HG03064 (cell line): Measurements from ENCODE around the gene HOXD3.

ENCODE experiments used
- ATAC-seq: cut with Tn5 transposase; IDR thresholded peaks from one replicate; pipeline ENCODE4 v1.9.1; 2021; ENCODE audit warnings: low read depth; ENCODE audit not compliant: unreplicated experiment

HOXD3 gene

DNA sequence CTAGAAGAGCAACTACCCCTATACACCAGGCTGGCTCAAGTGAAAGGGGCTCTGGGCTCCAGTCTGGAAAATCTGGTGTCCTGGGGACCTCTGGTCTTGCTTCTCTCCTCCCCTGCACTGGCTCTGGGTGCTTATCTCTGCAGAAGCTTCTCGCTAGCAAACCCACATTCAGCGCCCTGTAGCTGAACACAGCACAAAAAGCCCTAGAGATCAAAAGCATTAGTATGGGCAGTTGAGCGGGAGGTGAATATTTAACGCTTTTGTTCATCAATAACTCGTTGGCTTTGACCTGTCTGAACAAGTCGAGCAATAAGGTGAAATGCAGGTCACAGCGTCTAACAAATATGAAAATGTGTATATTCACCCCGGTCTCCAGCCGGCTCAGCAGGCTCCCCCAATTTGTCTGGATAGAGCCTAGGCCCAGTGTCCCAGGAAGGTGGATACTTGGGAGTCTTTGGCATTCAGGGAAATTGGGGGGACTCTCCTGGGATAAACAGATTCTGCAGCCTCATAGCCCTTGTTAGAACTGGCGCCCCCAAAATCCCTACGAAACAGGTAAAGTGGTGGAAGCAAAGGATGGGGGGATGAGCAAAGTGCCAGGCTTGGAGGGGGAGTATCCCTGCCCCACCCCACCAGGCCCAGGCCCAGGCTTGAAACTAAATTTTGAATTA is 8.2 kb upstream of the HOXD3 start:
- no peak for ATAC-seq

DNA sequence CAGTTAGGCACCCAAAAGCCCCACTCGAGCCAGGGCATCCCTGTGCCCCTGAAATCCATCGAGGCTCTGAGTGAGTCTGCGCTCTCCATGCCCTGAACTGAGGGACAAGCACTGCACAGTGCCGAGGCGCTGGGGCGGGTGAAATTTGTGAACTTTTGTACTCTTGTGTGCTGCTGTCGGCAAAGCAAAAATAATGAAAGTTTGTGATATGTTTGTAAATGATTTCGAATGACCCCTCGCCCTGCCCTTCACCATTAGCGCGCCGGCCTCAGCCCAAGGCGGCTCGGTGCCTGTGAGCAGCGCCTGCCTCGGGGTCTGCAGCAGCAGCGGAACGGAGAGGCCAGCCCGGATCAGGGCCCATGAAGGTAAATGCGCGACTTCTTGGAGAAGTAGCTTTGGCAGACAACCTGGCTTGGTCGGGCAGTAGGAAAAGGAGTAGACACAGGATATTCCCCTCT is 7.6 kb upstream of the HOXD3 start:
- ATAC-seq, result no peak

DNA sequence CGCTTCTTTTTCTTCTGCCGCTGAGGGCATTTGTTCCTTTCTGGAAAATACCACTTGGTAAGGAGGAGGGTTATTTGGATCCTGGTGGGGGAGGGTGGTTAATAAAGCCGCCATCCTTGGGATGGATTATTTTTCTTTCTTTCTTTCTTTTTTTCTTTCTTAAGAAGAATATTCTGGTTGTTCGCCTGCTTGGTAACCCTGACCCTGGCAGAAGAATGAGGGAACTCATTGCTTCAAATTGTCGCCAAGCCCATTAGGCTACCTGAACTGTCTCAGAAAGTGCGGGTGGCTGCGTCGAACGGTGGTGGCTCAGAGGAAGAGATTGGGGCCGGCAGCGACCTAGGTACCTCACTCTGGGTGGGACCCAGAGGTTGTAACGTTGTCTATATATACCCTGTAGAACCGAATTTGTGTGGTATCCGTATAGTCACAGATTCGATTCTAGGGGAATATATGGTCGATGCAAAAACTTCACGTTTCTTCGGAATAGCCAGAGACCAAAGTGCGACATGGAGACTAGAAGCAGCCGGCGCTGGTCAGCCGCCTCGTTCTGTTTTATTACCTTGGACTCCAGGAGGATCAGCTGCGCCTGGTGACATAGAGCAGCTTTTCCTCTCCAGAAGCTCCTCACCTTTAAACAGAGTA is 7.0 kb upstream of the HOXD3 start:
- no peak for ATAC-seq

DNA sequence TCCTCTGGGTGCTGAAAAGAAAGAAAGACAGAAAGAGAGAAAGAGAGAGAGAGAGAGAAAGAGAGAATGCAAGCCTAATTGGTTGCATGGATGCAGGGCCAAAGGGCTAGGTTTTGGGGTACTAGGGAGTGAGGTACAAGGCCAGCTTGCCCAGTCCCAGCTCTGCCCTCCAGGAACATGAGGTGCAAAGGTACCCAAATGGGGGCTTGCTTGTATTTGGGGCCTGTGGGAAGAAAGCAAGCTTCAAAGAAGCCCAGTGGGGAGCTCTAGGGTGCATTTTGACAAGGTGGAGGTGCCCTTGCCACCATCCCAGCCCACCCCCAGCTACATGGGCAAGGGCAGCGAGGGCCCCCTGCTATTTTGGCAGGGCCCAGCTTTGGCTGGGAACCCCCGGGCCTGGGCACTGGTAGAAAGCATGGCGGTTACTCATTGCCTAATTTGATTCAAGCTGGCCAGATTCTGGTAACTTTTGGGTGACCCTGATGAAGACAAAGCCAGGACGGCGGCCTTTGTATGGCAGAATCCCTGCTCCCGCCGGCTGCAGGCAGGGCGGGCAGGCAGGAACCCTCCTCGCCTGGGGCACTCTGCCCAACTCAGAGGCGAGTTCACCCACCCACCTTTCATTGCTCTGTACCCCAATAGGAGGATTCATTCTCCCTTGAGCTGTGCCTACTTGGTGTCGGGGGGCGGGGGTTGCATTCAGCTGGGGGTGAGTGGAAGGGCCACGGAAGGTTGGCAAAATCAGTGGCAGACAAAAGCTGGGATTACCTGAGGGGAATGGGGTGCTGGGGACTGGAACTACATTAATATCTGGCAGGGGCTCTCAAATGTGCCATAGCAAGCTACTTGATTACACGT is 6.3 kb upstream of the HOXD3 start:
- no peak for ATAC-seq

DNA sequence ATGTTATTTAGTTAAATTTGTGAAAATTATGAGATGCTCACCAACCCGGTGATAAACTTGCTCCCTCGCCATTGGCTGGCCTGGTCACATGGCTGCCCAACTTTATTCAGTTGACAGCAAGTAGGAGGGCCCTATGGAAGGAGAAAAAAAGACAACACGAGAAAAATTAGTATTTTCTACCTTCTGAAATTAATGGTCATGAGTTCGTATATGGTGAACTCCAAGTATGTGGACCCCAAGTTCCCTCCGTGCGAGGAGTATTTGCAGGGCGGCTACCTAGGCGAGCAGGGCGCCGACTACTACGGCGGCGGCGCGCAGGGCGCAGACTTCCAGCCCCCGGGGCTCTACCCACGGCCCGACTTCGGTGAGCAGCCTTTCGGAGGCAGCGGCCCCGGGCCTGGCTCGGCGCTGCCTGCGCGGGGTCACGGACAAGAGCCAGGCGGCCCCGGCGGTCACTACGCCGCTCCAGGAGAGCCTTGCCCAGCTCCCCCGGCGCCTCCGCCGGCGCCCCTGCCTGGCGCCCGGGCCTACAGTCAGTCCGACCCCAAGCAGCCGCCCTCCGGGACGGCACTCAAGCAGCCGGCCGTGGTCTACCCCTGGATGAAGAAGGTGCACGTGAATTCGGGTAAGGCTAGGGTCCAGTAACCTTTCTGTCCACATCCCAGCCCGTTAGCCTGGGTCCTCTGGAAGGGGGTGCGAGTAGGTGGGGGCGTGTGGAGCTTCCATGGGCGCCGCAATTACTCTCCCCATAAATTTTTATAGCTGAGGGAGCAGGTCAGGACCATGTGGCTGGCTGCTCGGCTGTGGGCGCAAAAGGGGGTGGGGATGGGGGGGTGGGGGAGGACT is 5.4 kb upstream of the HOXD3 start, which contains the start of gene HOXD4:
Gene HOXD4 (plus strand): TSS at position 109 of the 846 bp plus-strand sequence. CDS start 84 bp downstream, at position 193.
- no peak for ATAC-seq

DNA sequence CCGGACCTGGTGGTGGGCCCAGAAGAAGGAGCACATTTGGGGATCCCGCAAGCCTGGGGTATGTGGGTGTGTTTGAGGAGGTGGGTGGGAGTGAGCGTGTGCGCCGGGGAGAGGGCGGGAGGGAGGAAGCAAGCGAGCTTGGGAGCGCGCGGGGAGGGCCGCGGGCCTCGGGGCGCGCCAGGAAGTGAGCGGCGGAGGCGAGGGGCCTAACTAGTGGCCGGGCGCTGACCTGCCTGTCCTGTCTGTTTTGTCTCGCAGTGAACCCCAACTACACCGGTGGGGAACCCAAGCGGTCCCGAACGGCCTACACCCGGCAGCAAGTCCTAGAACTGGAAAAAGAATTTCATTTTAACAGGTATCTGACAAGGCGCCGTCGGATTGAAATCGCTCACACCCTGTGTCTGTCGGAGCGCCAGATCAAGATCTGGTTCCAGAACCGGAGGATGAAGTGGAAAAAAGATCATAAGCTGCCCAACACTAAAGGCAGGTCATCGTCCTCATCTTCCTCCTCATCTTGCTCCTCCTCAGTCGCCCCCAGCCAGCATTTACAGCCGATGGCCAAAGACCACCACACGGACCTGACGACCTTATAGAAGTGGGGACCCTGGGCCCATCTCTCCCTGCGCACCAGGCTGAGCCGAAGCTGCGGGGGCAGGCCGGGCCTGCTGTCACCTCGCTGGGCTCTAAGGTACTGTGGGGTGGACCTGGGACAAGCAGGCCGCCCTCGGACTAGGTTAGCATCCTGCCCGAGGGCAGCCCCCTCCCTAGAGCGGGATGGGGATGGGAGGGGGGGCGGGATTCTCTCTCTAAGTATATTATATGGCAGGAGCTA is 4.5 kb upstream of the HOXD3 start:
- no peak for ATAC-seq

DNA sequence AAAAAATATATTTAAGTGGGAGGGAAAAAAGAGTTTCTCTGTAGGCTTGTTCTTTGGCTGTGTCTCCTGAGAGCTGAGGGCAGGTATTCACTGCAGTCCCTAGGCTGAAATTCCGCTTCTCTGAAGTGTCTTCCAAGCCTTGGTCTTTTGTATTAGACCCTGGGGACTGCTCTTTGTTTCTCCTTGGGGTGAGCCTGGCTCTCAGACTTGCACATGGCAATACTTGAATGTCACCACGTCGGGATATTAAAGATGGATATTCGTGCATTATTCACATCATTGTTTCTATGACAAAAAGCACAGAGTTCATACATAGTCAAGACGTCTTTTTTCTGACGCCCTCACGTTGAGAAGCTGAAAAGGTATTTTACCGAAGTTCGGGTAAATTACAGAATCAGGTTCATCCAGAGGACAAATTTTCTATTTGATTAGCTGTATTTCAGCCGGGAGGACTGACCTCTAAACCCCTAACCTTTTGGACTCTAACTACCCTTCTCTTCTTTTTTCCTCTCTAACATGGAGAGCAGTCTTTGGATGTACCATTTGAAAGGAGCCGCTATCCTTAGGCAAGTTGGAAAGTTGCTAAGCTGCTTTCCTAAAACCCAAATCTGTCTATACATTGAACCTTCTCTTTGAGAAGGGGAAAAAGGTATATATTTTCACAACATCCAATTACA is 2.4 kb upstream of the HOXD3 start:
- no peak for ATAC-seq

DNA sequence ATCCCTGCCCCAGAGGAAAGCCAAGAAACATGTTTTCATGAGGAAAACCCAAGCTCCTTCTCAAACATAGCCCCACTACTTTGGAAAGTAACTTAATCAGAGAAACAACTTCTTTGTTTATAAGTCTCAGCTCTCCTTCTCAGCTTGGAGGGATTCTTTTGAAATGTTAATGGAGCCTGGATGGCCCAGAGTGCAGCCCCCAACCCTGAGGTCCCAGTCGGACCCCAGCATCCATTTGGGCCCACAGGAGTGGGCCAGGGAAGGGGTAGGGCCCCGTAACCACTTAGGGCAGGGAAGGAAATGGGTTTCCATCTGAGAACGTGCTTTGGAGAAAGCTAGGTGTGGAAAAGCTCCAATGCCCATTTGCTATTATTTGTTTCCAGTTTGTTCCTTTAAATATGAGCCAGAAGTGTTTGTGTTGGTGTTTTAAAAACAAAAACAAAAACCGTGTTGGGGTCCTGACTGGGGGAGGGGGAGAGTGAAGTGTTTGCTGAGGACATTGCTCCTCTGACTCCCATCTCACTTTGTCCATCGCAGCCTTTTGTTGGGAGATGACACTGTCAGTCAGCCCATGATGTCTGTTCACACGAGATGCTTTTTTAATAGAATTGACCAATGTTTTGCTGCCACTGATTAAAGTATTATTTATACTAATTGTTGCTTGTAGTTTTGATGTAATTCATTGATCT is 1.6 kb upstream of the HOXD3 start:
- no peak for ATAC-seq

DNA sequence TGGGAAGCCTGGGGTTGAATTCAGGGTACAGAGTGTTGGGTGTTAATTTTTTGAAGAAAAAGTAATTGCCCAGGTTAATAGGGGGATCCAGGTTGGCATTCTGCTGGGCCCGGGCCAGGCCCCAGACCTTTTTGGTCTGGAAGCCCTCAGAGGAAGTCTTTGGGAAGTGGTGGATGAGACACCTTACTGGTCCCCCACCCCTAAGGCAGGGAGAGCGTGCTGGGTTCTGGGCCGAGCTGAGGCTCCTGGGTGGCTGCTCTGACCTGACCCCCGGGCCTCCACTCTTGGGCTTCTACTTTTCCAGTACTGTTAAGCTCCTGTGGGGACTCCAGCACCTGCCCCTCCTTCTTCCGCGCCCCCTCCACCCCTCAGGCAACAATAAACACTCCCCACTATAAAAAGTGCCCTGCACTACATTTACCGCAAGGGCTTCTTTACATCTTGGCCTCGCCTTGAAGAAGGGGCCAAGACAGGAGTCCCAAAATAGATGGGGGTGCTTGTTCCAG is 753 bp upstream of the HOXD3 start:
- no peak for ATAC-seq

DNA sequence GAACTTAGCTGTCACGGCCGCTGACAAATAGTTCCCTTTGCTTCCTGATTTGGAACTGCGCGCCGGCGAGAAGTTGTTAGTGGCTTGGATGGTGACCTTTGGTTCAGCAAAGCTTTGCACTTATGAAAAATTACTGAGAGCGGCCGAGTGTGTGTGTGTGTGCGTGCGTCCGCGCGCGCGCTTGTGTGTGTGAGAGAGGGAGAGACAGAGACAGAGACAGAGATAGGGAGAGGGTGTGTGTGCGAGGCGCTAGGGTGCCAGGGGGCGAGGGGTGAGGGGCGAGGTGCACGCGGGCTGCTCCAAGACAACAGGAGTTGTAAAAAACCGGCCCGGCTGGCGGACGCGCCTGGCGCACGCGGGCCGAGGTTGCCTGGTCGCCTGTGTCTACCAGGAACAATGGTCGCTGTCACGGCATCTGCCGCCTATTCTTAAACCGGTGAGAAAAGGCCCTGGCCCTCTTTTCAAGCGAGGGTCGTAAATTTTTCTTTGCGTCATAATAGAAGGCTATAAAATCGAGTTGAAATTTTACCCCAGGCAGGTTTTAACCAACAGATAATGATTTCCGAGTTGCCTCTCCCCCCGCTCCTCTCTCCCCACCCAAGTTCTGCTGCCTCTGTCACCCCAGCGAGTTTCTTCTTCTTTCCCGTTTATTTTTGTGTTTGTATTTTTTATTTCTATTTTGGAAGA is 535 bp downstream of the HOXD3 start:
- ATAC-seq, result no peak

DNA sequence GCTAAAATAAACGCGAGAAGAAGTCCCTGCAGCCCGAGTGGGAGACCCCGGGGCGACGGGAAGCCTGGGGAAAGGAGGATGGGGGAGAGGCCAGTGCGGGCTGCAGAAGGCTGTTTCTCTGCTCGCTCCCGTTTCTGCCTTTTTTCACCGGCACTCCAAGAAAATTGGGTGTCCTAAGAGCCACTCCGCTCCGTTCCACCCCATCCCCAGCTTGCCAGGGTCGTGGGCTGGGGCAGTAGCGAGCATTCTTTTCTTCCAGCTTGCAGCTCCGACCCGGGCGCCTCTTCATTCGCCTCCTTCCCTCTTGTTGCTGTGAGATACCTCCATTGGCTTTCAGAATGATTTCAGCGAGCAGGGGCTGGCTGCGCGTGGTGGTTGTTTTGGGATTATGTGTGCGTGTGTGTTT is 1.1 kb downstream of the HOXD3 start:
- ATAC-seq, result no peak

DNA sequence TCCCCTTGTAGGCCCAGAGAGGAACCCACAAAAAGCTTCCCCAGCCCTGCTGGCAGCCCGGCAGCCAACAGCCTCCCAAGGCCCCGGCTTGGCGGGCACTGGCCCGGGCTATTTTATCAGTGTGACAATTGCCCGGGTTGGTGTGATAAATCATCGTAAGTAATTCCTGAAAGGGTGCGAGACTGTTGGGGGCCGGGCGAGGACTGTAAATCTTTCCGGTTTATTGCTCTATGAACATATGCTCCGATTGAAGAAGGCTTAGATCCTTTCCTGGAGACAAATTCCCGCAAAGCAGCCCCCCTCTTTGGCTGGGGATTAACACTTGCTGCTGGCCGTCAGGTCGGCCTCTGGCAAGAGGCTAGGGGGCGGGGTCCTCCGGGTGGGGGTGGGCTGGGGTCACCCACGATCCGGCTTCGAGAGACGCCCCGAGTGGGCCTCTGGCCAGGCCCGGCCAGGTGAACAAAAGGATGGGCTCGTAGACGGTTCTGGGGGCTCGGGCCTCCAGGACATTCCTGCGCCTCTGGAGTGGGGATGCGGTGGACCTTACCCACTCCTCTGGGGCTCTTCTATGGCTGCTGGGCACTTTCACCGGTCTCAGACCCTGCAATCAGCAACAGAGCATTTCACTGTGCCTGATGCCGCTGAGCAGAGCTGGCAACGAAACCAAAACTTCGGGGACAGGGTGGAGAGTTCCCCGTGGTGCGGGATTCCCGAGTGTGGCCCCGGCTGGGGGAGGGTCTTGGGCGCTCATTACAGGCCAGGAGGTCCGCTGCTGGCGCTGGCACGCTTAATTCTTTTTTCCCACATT is 2.0 kb downstream of the HOXD3 start:
- no peak for ATAC-seq

DNA sequence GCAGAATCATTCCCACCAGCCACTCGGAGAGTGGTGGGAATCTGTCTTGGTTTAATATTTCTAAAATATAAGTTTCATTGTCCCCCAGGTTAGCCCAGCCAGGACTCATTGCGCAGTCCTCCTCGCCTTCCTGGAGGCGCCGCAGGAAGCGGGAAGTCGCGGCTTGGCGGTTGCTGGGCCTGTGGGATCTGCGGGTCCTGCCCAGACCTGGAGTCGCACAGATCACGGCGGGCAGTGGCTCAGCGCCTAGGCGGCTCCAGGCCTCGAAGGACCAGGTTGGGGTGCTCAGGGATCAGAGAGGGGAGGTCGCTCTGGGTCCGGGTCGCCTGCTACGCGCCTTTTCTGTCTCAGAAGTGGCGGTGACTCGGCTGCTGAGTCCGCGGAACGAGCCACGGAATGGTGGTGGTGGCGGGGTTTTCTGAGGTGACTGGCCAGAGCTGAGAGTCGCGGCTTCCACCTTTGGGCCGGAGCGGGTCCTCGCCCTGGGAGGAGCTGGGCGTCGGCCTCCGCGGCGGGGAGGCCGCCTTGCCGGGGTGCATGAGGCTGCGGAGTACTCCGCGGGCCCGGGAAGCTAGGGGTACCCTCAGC is 2.6 kb downstream of the HOXD3 start:
- no peak for ATAC-seq

DNA sequence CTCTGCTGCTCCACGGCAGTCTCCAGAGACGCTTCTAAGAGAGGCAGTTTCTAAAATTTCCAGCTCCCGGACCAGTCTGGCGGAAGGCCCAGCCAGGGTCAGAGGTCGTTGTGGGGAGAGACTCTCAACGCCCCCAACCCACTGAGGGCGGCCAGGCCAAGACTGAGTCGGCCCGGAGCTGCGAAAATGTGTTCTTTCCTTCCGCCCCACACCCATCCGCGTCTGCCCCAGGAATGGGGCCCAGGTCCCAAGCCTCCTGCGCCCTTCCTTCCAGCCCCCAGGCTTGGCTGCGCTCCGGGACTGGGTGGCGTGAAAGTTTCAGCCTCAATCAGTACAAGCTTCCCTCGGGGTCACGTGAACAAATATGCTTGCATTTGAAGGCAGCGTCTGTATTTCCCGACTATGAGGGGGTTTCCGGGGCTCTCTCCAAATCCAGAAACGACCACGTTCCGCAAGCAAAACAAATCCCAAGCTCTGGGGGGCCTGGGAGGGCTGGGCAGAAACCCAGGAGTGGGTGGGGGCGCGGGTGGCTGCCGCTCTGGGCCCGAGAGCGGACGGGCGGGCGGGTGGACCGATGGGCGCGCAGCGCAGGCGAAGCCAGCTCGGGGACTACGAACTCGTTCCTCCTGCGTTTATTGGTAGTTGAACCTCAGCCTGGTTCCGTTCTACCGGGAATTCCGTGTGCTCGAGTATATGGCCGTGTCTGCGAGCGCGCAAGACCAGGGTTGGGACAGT is 3.3 kb downstream of the HOXD3 start:
- no peak for ATAC-seq

DNA sequence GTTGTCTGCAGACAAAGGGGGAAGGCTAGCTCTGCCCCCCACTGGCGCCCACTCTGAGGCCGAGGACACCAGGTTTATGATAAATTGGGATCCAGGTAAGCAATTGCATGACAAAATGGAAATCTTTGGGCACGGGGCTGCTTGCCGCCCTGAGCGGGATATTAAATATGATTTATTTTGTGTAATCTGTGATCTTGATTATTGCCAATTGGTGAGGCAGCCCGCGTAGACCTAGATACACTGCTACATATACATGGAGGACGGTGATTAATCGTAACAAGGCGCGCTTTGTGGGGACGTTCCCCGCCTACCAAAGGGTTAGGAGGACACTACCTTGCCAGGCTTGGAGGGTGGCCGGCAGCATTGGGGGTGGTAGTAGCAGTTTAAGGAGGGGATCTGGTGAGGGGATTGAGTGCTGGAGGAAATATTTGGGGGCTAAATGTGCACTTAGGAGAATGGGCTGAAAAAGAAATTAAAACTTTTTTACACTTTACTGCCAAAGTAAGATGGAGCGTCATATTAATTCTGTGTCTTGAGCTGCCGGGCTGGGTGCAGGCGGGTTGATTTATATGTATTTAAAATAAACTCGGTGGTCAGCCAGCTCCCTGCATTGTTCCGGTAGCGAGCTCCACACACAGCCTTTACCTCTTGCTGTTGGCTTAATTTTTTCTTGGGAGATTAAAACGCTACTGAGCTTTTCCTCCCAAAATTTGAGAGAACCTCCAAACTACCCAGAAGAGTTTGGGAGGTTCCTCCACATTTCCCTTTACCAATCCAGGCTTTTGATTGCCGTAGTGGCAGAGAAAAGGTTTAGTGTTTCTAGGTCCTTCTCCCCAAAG is 4.1 kb downstream of the HOXD3 start:
- no peak for ATAC-seq
